BLaER1 treated with 17β-estradiol and CSF1 and Interleukin-3, amounts not matched to agents 10 nM and 100 nM (cell line): Measurements from ENCODE around the gene CDPF1.

Source experiments
- H3K27ac ChIP-seq, 11 experiments: shearing (Covaris generic); formaldehyde crosslinking; 2 replicates each; pipeline ENCODE4 v1.8.1; 2022
- H3K27me3 ChIP-seq, 11 experiments: shearing (Covaris generic); formaldehyde crosslinking; 2 replicates each; pipeline ENCODE4 v1.8.1; 2022
- H3K36me3 ChIP-seq, 11 experiments: shearing (Covaris generic); formaldehyde crosslinking; 2 replicates each; pipeline ENCODE4 v1.8.1; 2022
- H3K4me1 ChIP-seq, 10 experiments: shearing (Covaris generic); formaldehyde crosslinking; 2 replicates each; pipeline ENCODE4 v1.8.1; 2022
- H3K4me2 ChIP-seq, 11 experiments: shearing (Covaris generic); formaldehyde crosslinking; 2 replicates each; pipeline ENCODE4 v1.8.1; 2022
- H3K4me3 ChIP-seq, 10 experiments: shearing (Covaris generic); formaldehyde crosslinking; 2 replicates each; pipeline ENCODE4 v1.8.1; 2022
- H3K9ac ChIP-seq, 11 experiments: shearing (Covaris generic); formaldehyde crosslinking; 2 replicates each; pipeline ENCODE4 v1.8.1; 2022
- H3K9me3 ChIP-seq, 11 experiments: shearing (Covaris generic); formaldehyde crosslinking; replicated peaks in 1 of 11; 2 replicates each; pipeline ENCODE4 v1.8.1; 2022
- H4K20me1 ChIP-seq, 11 experiments: shearing (Covaris generic); formaldehyde crosslinking; 2 replicates each; pipeline ENCODE4 v1.8.1; 2022
- Cebpa-rat ChIP-seq, 11 experiments: shearing (Covaris generic); IDR thresholded peaks; 2 replicates each; pipeline ENCODE4 v1.8.1; 2022

Gene CDPF1

GRCh38 chr22:46237453-46238124, 12.5 kb downstream of the CDPF1 start:
- H3K4me3 ChIP-seq = no peak overlapping the region
- H4K20me1 ChIP-seq = peaks cover 0 to 4% (median 0%) of the 10 kb centered on the region in 11 experiments; a peak in 2 of 22 replicates
- H3K36me3 ChIP-seq = peaks cover 0 to 38% (median 9%) of the 10 kb centered on the region in 11 experiments; a peak in 13 of 22 replicates
- H3K4me1 ChIP-seq = peaks cover 58 to 97% (median 87%) of the 10 kb centered on the region in 10 experiments
- H3K27me3 ChIP-seq = no peaks in the 10 kb centered on the region
- no peaks in the 10 kb centered on the region for H3K9me3 ChIP-seq
- H3K4me2 ChIP-seq = peak overlapping the region in 10 of 11 experiments; percentile 74 to 96 (median 90); a peak in 19 of 22 replicates
- H3K27ac ChIP-seq = peak overlapping the region in 6 of 11 experiments; percentile 66 to 85 (median 77); a peak in 11 of 22 replicates
- H3K9ac ChIP-seq = peak overlapping the region in 5 of 11 experiments; percentile 2 to 69 (median 67); a peak in 5 of 22 replicates
- TF ChIP-seq Cebpa-rat (IDR thresholded peaks at IDR 0.05) = no peak

- peaks cover 33 to 70% (median 61%) of the 10 kb centered on the region in 10 experiments for H3K4me1 ChIP-seq
- no peak overlapping the region for H3K4me3 ChIP-seq
- H3K27ac ChIP-seq = no peak overlapping the region
- H3K4me2 ChIP-seq = no peak overlapping the region
- H4K20me1 ChIP-seq = no peaks in the 10 kb centered on the region; a peak in 2 of 22 replicates
- H3K9me3 ChIP-seq = no peaks in the 10 kb centered on the region
- peaks cover 10 to 56% (median 19%) of the 10 kb centered on the region in 11 experiments; a peak in 20 of 22 replicates for H3K36me3 ChIP-seq
- no peaks in the 10 kb centered on the region for H3K27me3 ChIP-seq
- no peak overlapping the region for H3K9ac ChIP-seq
- TF ChIP-seq Cebpa-rat (IDR thresholded peaks at IDR 0.05) = no peak
Observed at GRCh38 chr22:46234969-46235368, 15.1 kb downstream of the CDPF1 start.

- H4K20me1 ChIP-seq = no peaks in the 10 kb centered on the region; a peak in 1 of 22 replicates
- peaks cover 22 to 53% (median 44%) of the 10 kb centered on the region in 10 experiments for H3K4me1 ChIP-seq
- H3K9me3 ChIP-seq = no peaks in the 10 kb centered on the region
- H3K4me3 ChIP-seq = no peak overlapping the region
- no peak for TF ChIP-seq Cebpa-rat (IDR thresholded peaks at IDR 0.05)
- no peaks in the 10 kb centered on the region for H3K27me3 ChIP-seq
- H3K27ac ChIP-seq = peak overlapping the region in 3 of 11 experiments; percentile 22 to 43 (median 24); a peak in 5 of 22 replicates
- peak overlapping the region in 1 of 11 experiments; percentile 18; a peak in 1 of 22 replicates for H3K9ac ChIP-seq
- H3K36me3 ChIP-seq = peaks cover 10 to 53% (median 19%) of the 10 kb centered on the region in 11 experiments; a peak in 20 of 22 replicates
- H3K4me2 ChIP-seq = peak overlapping the region; percentile 25 to 67 (median 50)
Observed at GRCh38 chr22:46233231-46233630, 16.9 kb downstream of the CDPF1 start.

GRCh38 chr22:46230262-46230901, 19.7 kb downstream of the CDPF1 start:
- TF ChIP-seq Cebpa-rat (IDR thresholded peaks at IDR 0.05) = no peak
- H3K9ac ChIP-seq = no peak overlapping the region
- no peaks in the 10 kb centered on the region for H3K9me3 ChIP-seq
- no peaks in the 10 kb centered on the region; a peak in 1 of 22 replicates for H4K20me1 ChIP-seq
- no peaks in the 10 kb centered on the region for H3K27me3 ChIP-seq
- no peak overlapping the region for H3K27ac ChIP-seq
- H3K4me3 ChIP-seq = no peak overlapping the region
- peaks cover 10 to 24% (median 16%) of the 10 kb centered on the region in 10 experiments for H3K4me1 ChIP-seq
- H3K36me3 ChIP-seq = peaks cover 10 to 48% (median 24%) of the 10 kb centered on the region in 11 experiments; a peak in 21 of 22 replicates
- H3K4me2 ChIP-seq = no peak overlapping the region

- H3K9me3 ChIP-seq = no peaks in the 10 kb centered on the region
- no peak overlapping the region for H3K9ac ChIP-seq
- no peak for TF ChIP-seq Cebpa-rat (IDR thresholded peaks at IDR 0.05)
Observed at GRCh38 chr22:46229701-46230100, 20.4 kb downstream of the CDPF1 start.

GRCh38 chr22:46226577-46226976, 23.5 kb downstream of the CDPF1 start:
- no peaks in the 10 kb centered on the region for H4K20me1 ChIP-seq
- H3K4me3 ChIP-seq = no peak overlapping the region
- no peak overlapping the region for H3K4me2 ChIP-seq
- H3K27me3 ChIP-seq = no peaks in the 10 kb centered on the region
- H3K36me3 ChIP-seq = peaks cover 18 to 70% (median 41%) of the 10 kb centered on the region in 11 experiments
- H3K9me3 ChIP-seq = no peaks in the 10 kb centered on the region
- peaks cover 0 to 6% (median 0%) of the 10 kb centered on the region in 10 experiments; a peak in 6 of 20 replicates for H3K4me1 ChIP-seq
- TF ChIP-seq Cebpa-rat (IDR thresholded peaks at IDR 0.05) = no peak
- H3K27ac ChIP-seq = no peak overlapping the region
- no peak overlapping the region for H3K9ac ChIP-seq

More at GRCh38 chr22:46229701-46230100, 20.4 kb downstream of the CDPF1 start:
- H3K27me3 ChIP-seq = no peaks in the 10 kb centered on the region
- H3K36me3 ChIP-seq = peaks cover 10 to 48% (median 24%) of the 10 kb centered on the region in 11 experiments; a peak in 21 of 22 replicates
- no peak overlapping the region for H3K27ac ChIP-seq
- H4K20me1 ChIP-seq = no peaks in the 10 kb centered on the region
- H3K4me2 ChIP-seq = no peak overlapping the region
- no peak overlapping the region for H3K4me3 ChIP-seq
- H3K4me1 ChIP-seq = peaks cover 10 to 21% (median 14%) of the 10 kb centered on the region in 10 experiments

GRCh38 chr22:46225631-46226030, 24.5 kb downstream of the CDPF1 start:
- peaks cover 19 to 74% (median 48%) of the 10 kb centered on the region in 11 experiments for H3K36me3 ChIP-seq
- H3K9ac ChIP-seq = no peak overlapping the region
- no peak overlapping the region for H3K27ac ChIP-seq
- H3K4me3 ChIP-seq = no peak overlapping the region
- TF ChIP-seq Cebpa-rat (IDR thresholded peaks at IDR 0.05) = no peak
- no peaks in the 10 kb centered on the region for H4K20me1 ChIP-seq
- H3K4me2 ChIP-seq = no peak overlapping the region
- H3K4me1 ChIP-seq = peaks cover 7 to 15% (median 9%) of the 10 kb centered on the region in 10 experiments
- peaks cover 0 to 7% (median 0%) of the 10 kb centered on the region in 11 experiments; a peak in 1 of 22 replicates for H3K9me3 ChIP-seq
- H3K27me3 ChIP-seq = no peaks in the 10 kb centered on the region

- Histone ChIP-seq H3K27me3 (no peaks in the 10 kb centered on the region), H4K20me1 (no peaks in the 10 kb centered on the region), H3K4me1 (peaks cover 14 to 22% (median 16%) of the 10 kb centered on the region in 10 experiments), H3K9ac (no peak overlapping the region), H3K4me2 (no peak overlapping the region), H3K4me3 (no peak overlapping the region), H3K27ac (no peak overlapping the region), H3K9me3 (peaks cover 0 to 7% (median 0%) of the 10 kb centered on the region in 11 experiments; a peak in 1 of 22 replicates), H3K36me3 (peaks cover 25 to 77% (median 56%) of the 10 kb centered on the region in 11 experiments)
- no peak for TF ChIP-seq Cebpa-rat (IDR thresholded peaks at IDR 0.05)
Observed at GRCh38 chr22:46224898-46225290, 25.2 kb downstream of the CDPF1 start.
